HG03095 (cell line): Measurements from ENCODE around the gene PSD4.

Experiments
- ATAC-seq: cut with Tn5 transposase; IDR thresholded peaks from one replicate; pipeline ENCODE4 v1.9.1; 2021; ENCODE audit warnings: moderate library complexity; ENCODE audit not compliant: unreplicated experiment

PSD4 gene

GRCh38 chr2:113219889-113220641 lies 46.3 kb downstream of the PSD4 start:
- no peak for ATAC-seq

GRCh38 chr2:113220970-113221708 lies 47.4 kb downstream of the PSD4 start:
- no peak for ATAC-seq

GRCh38 chr2:113221846-113222245 lies 48.1 kb downstream of the PSD4 start:
- ATAC-seq, result no peak

GRCh38 chr2:113223813-113224212 lies 50.0 kb downstream of the PSD4 start:
- ATAC-seq, result no peak

GRCh38 chr2:113224647-113225236 lies 51.0 kb downstream of the PSD4 start:
- no peak for ATAC-seq

GRCh38 chr2:113225263-113226259 lies 51.8 kb downstream of the PSD4 start:
- no peak for ATAC-seq

GRCh38 chr2:113226462-113226861 lies 52.7 kb downstream of the PSD4 start:
- ATAC-seq, result no peak

GRCh38 chr2:113227290-113227689 lies 53.5 kb downstream of the PSD4 start:
- no peak for ATAC-seq

GRCh38 chr2:113227698-113228097 lies 53.9 kb downstream of the PSD4 start:
- no peak for ATAC-seq

GRCh38 chr2:113228351-113228750 lies 54.6 kb downstream of the PSD4 start:
- no peak for ATAC-seq

- no peak for ATAC-seq
Observed at GRCh38 chr2:113228991-113229716, 55.4 kb downstream of the PSD4 start.

GRCh38 chr2:113229795-113230194 lies 56.0 kb downstream of the PSD4 start:
- no peak for ATAC-seq

GRCh38 chr2:113230531-113230930 lies 56.8 kb downstream of the PSD4 start:
- no peak for ATAC-seq

- ATAC-seq, result no peak
Observed at GRCh38 chr2:113231064-113231463, 57.3 kb downstream of the PSD4 start.

GRCh38 chr2:113232123-113232522 lies 58.4 kb downstream of the PSD4 start:
- no peak for ATAC-seq

GRCh38 chr2:113232740-113233139 lies 59.0 kb downstream of the PSD4 start:
- no peak for ATAC-seq

- no peak for ATAC-seq
Observed at GRCh38 chr2:113233593-113234550, 60.1 kb downstream of the PSD4 start.

- no peak for ATAC-seq
Observed at GRCh38 chr2:113234721-113235346, 61.1 kb downstream of the PSD4 start.
